Vagina (tissue), 2 donors: ENCODE measurements around the gene XKR7.

Experiments
- POLR2A ChIP-seq, 2 donors: fragments of 450-650 bp; IDR thresholded peaks; one replicate each; pipeline ENCODE4 v1.6.1; 2017; ENCODE audit warnings: antibody characterized with exemption in 2 of 2, mild to moderate bottlenecking in 2 of 2, moderate library complexity in 2 of 2
- POLR2AphosphoS5 ChIP-seq, 2 donors: sonication (generic); formaldehyde crosslinking; IDR thresholded peaks; one replicate each; pipeline ENCODE4 v1.9.0; 2017; ENCODE audit warnings: antibody characterized with exemption in 2 of 2, mild to moderate bottlenecking in 2 of 2, low read depth in 1 of 2; ENCODE audit not compliant: insufficient read depth in 1 of 2
- TF ChIP-seq, protein P1 (sequence below), 3 experiments: fragments of 450-650 bp in 2 of 3; fragments of 200-600 bp in 1 of 3; sonication (generic) in 1 of 3; IDR thresholded peaks; one replicate each; pipeline ENCODE4 v1.5.1; 2017 to 2019; ENCODE audit warnings: antibody characterized with exemption in 3 of 3, mild to moderate bottlenecking in 2 of 3, moderate library complexity in 2 of 3

DNA sequence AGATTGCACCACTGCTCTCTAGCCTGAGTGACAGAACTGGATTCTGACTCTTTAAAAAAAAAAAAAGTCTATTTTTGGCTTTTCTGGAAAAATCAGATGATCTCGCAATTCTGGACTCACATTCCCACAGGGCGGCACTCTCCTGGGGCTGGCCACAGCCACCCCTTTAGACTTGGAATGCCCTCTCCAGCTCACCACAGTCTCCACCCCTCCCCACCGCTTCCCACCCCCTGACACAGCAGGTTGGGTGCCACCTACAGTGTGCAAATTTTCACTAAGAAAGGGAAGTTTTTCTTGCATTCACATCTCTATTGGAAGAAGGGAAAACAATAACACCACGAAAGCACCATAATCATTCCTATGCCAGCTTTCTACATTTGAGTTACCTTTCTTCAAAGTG lies 31.5 kb upstream of the XKR7 start:
- TF ChIP-seq, protein P1, sequence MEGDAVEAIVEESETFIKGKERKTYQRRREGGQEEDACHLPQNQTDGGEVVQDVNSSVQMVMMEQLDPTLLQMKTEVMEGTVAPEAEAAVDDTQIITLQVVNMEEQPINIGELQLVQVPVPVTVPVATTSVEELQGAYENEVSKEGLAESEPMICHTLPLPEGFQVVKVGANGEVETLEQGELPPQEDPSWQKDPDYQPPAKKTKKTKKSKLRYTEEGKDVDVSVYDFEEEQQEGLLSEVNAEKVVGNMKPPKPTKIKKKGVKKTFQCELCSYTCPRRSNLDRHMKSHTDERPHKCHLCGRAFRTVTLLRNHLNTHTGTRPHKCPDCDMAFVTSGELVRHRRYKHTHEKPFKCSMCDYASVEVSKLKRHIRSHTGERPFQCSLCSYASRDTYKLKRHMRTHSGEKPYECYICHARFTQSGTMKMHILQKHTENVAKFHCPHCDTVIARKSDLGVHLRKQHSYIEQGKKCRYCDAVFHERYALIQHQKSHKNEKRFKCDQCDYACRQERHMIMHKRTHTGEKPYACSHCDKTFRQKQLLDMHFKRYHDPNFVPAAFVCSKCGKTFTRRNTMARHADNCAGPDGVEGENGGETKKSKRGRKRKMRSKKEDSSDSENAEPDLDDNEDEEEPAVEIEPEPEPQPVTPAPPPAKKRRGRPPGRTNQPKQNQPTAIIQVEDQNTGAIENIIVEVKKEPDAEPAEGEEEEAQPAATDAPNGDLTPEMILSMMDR (IDR thresholded peaks at IDR 0.05), result no peak
- no peak for TF ChIP-seq POLR2AphosphoS5 (IDR thresholded peaks at IDR 0.05; ENCODE audit: insufficient read depth in 1 of 2, low read depth in 1 of 2)
- TF ChIP-seq POLR2A (IDR thresholded peaks at IDR 0.05), result no peak
